CD4-positive, alpha-beta T cell treated with Interleukin-4 for 1 hour (primary cell): ENCODE results near the gene GALNS.
"Not testable (repeated sequence)": the region's sequence is repeated elsewhere in the genome, so short reads cannot be mapped to it uniquely, and the experiment has no call there.

Experiments used
- DNase-seq, 2 donors: peaks; one replicate each; pipeline ENCODE4 v3.0.0-alpha.2; 2020 to 2022

GALNS gene

GRCh38 chr16:88834670-88835069 is 22.1 kb downstream of the GALNS start:
- no peak for DNase-seq

- DNase-seq: no peak
Observed at GRCh38 chr16:88833086-88833485, 23.7 kb downstream of the GALNS start.

- no peak for DNase-seq
Observed at GRCh38 chr16:88831838-88832237, 24.9 kb downstream of the GALNS start.

GRCh38 chr16:88830783-88831182 is 26.0 kb downstream of the GALNS start:
- no peak for DNase-seq

- no peak for DNase-seq
Observed at GRCh38 chr16:88830258-88830657, 26.5 kb downstream of the GALNS start.

- no peak for DNase-seq
Observed at GRCh38 chr16:88828711-88829110, 28.0 kb downstream of the GALNS start.

DNA sequence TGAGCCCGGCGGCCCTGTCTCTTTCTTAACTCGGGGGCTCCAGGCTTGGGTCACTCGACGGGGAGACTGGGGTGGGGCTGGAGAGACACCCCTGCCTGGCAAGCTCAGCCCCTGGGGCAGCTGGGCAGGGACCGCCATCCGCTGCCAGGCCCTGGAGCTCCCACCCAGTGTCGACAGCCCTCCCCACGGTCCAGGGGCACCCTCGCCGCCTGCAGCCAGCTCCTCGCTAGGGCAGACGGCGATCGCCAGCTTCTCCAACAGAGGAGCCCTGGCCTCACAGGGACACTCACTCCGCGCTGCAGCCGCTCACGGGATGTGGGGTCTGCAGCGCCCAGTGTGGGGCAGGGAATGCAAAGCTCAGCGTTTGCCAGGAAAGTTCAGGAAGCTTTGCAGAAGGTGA is 29.0 kb downstream of the GALNS start:
- no peak for DNase-seq

GRCh38 chr16:88826070-88826840 is 30.5 kb downstream of the GALNS start:
- no peak for DNase-seq

- DNase-seq: no peak
Observed at GRCh38 chr16:88825146-88825545, 31.6 kb downstream of the GALNS start.

GRCh38 chr16:88824256-88825077 is 32.3 kb downstream of the GALNS start:
- DNase-seq: no peak

DNA sequence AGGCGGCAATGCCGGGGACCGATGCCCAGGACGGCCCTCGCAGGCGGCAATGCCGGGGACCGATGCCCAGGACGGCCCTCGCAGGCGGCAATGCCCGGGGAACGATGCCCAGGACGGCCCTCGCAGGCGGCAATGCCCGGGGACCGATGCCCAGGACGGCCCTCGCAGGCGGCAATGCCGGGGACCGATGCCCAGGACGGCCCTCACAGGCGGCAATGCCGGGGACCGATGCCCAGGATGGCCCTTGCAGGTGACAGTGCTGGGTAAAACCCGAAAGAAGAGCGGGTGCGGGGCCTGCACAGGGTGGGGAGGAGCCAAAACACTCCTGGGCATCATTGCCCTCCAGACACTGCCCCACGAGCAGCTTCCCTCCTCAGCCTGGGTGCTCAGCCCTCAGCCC is 33.1 kb downstream of the GALNS start:
- DNase-seq: not testable (repeated sequence)

DNA sequence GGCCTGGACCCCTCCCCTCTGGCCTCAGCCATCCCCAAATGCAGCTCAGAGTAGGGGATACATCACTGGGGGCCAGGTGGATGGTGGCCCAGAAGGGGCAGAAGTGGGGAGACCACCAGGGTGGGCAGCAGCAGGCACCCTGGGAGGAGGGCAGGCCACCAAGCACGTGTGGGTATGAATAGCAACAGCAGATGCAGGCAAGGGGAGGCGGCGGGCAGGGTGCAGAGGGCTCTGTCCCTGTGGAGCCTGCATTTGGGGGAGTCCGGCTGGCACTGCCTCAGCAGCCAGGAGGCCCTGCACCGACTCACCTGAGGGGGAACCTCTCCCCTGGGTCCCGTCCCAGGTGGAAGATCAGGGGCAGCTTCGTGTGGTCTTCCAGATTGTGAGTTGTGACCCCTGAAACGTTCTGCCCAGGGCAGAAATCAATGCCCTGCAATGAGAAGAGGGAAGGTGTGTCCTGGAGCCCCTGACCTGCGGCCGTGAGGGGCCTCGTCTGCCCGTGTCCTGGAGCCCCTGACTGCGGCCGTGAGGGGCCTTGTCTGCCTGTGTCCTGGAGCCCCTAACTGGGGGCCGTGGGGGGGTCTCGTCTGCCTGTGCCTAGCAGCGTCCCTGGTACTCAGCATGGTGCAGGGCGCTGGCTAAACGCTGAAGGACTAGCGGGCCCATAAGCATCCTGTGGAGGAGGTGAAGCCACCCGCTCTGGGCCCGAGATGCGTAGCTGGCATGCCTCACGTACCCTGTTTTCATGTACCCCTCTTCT is 34.3 kb downstream of the GALNS start:
- DNase-seq: no peak

DNA sequence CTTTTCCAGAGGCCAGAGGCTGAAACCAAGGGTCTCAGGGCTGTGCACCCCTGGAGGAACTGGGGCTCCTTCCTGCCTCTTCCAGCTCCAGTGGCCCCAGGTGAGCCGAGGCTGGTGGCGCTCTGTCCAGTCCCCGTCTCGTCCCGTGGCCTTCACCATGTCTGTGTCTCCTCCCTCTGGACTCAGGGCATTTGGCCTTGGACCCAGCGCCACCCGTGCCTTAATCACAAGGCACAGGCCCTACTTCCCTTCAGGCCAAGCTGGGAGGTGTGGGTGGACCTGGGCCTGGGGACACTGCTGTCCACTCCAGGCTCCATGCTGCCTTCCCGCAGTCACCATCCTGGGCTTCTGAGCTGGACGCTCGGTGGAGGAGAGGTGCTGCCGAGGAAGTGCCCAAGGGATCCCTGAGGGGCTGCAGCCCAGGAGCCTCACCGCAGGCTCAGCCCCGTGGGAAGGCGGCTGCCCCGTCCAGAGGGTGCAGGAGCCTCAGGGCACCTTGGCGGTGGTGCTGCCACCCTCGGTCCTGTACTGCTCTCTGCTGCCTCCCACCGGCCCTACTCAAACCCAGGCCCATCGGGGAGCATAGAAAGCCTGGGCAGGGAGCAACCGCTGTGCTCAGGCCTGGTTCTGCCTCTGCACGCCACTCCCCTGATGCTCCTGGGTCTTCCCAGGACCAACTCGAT is 35.4 kb downstream of the GALNS start:
- no peak for DNase-seq

- no peak for DNase-seq
Observed at GRCh38 chr16:88820385-88821025, 36.2 kb downstream of the GALNS start.

- no peak for DNase-seq
Observed at GRCh38 chr16:88819126-88819525, 37.6 kb downstream of the GALNS start.

GRCh38 chr16:88818575-88818874 is 38.2 kb downstream of the GALNS start:
- DNase-seq: no peak

DNA sequence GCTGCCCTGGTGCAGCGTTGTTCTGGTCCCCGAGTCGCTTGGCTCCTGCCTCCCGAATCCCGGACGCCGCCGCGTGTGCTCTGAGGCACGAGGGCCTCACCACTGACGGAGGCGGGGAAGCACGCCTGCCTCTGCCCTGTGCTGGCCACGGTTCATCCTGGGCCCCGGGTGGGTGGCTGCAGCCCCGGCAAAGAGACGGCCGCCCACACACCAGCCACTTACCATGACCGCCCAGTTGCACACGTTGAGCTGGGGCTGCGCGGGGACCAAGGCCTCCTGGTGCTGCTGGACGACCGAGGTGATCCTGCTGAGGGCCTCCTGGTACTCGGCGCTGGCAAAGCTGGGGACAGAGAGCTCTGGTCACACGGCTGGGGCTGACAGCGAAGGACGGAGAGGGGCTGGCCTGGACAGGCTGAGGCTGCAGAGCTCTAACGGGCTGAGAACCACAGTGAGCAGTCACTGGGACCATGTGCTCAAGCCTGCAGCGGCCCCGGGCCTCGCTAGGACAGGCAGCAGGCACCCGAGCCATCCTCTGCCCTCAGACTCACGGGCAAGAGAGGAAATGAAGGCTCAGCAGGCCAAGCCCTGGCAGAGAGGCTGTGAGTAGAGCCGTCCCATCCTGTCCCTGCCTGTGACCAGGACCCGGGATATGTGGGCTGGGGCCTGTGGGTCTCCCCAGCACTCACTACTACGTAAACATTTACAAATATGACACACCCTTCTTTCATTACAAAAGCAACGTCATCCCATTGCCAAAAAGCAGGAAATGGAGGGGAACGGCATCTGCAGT is 38.8 kb downstream of the GALNS start:
- no peak for DNase-seq

- no peak for DNase-seq
Observed at GRCh38 chr16:88816736-88817535, 39.8 kb downstream of the GALNS start.

GRCh38 chr16:88815901-88816589 is 40.7 kb downstream of the GALNS start:
- peak; percentile 48 to 59 for DNase-seq

GRCh38 chr16:88815227-88815626 is 41.5 kb downstream of the GALNS start:
- no peak for DNase-seq
